GM18507 (cell line): ENCODE data around the gene DBNDD1.
"Not testable (repeated sequence)": the region's sequence is repeated elsewhere in the genome, so short reads cannot be mapped to it uniquely, and the experiment has no call there.

Experiments
- DNase-seq: peaks from one replicate; pipeline ENCODE4 v3.0.0; 2011; ENCODE audit warnings: low read depth; ENCODE audit not compliant: insufficient read length; ENCODE audit errors: extremely low spot score
- FAIRE-seq: peaks from 2 replicates; lab custom pipeline; 2011; peaks lifted over from hg19 to GRCh38; lab: Jason Lieb, UNC

DBNDD1 gene

DNA sequence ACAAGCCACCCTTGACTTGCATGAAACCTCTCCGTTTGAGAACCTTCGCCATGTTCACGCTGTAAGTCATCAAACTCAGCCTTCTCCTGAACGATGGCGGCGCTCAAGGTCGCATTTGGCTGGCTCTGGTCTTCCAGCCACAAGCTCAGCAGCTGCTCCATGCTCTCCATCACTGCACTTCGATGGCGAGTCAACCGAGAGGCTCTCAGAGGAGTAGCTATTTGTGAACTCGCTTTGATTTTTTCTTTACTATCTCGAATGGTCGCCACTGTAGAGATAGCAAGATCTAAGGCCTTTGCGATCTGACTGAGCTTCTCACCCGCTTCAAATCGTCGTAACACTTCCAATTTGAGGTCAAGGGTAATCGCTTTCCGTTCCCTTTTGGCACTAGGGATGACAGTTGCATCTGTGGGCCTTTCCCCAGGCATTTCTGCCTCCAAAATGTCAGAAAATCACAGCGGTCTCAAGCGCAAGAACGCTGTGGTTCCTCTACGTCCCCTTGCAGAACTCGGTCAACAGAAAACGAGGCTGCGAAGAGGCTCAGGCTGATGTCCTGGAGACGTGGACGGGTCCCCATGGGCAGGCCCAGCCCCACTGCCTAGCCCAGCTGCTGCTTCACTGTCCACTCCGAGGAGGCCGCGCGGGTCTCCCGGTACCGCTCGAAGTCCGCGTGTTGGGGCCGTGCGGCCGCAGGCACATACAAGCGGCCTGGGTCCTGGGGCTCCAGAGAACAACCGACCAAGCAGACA lies 47.6 kb downstream of the DBNDD1 start:
- no peak for FAIRE-seq
- DNase-seq = no peak

DNA sequence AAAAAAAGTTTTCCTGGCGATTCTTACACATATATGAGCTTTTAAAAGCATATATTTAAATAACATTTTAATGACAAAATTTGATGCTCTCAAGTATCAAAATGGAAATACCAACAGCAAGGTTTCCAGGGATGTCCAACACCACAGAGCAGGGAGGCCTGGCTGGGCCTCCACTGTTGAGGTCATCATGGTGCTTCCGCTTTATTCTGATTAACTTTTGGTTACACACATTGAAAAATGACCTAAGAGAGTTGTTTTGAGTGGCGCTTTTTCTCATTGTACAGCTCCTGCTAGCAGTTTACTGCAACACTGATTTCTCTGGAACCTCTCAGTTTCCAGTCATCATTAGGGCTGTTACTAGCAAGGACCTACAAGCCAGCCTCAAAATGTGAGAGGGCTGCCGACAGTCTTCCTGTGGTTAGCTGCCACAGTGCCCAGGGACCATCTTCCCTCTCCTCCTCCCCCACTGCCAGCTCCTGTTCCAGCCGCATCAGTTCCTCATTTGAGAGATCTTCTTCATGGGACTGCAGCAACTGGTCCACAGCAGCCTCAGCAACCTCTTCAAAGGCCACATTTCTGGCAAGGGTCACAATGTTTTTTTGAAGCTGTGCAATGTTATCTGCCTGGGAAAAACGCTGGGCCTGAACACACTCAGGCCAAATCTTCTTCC lies 49.4 kb downstream of the DBNDD1 start:
- no peak for DNase-seq

DNA sequence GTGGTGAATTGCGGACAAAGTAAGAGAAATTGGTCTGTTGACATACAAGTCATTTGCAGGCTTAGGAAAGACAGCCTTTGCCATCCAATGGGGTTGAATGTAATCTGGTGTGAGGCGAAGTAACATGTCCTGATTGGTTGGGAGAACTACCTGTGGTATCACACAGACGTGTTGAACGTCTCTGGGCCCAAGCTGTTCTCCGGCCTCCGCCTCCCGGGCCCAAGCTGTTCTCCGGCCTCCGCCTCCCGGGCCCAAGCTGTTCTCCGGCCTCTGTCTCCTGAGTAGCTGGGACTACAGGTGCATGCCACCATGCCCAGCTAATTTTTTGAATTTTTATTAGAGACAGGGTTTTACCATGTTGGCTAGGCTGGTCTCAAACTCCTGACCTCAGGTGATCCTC lies 51.2 kb downstream of the DBNDD1 start:
- DNase-seq, FAIRE-seq: not testable (repeated sequence)

More for the DNA sequence above, 49.4 kb downstream of the DBNDD1 start:
- no peak for FAIRE-seq

DNA sequence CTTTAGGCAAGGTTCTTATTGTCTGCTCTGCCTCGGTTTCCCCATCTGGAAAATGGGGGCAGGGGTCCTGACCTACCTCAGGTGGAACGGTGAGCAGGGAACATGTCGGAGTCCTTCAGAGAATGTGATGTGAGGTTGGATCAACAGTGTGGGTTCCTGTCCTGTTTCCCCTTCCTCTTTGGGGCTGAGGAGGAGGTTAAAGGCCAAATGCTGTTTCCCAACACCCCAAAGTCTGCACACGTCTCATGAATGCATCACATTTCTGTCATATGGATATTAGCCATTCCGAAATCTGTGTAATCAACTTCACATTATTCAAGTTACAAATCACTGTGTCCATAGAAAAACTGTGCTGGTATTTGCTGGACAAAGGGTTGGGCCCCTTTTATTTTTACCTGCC lies 51.8 kb downstream of the DBNDD1 start:
- FAIRE-seq, DNase-seq: not testable (repeated sequence)

DNA sequence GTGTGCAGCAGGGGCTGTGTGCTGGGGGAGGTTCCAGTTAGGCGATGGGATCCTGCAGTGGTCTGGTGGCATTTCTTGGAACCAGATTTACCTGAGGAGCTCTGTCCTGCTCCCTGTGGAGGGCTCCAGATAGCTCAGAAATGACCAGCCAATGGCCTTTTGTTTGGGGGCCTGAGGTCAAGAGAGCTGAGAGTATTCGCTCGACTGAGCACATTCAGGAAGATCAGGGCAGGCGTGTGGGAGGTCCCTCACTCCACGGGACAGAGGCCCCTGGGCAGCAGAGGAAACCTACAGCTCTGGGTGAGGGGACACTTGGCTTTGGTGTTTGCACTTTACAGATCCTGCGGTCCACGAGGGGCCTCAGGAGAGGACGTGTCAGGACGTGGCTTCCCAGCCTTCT lies 52.5 kb downstream of the DBNDD1 start:
- FAIRE-seq (no peak), DNase-seq (no peak)

DNA sequence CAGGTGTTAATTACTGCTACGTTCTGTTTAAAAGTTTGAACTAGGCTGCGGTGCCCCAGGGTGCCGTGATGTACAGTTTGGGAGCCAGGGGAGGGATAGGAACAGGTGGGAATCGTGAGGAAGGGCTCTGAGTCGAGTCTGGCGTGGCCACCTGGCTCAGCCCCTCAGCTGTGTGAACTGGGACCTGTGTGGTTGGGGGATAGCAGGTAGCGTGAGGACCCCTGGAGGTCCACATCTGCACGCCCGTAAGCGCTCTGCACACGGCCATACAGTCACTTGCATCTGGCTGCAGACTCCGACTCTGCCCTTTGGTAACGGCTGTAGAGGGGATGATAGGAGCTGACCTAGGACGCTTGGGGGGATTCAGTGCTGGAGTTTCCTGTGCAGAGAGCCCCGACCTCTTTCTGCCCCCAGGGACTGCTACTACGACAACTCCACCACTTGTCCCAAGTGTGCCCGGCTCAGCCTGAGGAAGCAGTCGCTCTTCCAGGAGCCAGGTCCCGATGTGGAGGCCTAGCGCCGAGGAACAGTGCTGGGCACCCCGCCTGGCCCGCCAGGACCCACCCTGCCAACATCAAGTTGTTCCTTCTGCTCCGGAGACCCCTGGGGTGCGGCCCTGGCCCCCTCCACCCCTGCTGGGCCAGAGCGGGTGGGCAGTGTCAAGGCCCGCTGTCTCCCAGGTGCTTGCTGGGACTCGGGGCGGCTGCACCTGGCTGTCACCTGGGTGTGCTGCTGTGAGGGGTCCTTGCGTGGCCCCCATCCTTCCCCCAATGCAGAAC lies 53.6 kb downstream of the DBNDD1 start:
- no peak for FAIRE-seq
- DNase-seq = no peak

DNA sequence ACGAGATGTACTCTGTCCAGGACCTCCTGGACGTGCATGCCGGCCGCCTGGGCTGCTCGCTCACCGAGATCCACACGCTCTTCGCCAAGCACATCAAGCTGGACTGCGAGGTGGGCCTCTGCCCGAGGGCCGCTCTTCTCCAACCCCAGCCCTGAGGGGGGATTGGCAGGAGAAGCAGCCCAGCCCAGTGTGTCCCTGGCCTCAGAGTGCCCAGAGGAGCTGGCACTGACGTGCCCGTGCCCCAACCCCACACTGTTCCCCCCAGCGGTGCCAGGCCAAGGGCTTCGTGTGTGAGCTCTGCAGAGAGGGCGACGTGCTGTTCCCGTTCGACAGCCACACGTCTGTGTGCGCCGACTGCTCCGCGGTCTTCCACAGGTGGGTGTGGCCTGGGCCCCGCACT lies 55.1 kb downstream of the DBNDD1 start:
- FAIRE-seq (no peak), DNase-seq (no peak)

DNA sequence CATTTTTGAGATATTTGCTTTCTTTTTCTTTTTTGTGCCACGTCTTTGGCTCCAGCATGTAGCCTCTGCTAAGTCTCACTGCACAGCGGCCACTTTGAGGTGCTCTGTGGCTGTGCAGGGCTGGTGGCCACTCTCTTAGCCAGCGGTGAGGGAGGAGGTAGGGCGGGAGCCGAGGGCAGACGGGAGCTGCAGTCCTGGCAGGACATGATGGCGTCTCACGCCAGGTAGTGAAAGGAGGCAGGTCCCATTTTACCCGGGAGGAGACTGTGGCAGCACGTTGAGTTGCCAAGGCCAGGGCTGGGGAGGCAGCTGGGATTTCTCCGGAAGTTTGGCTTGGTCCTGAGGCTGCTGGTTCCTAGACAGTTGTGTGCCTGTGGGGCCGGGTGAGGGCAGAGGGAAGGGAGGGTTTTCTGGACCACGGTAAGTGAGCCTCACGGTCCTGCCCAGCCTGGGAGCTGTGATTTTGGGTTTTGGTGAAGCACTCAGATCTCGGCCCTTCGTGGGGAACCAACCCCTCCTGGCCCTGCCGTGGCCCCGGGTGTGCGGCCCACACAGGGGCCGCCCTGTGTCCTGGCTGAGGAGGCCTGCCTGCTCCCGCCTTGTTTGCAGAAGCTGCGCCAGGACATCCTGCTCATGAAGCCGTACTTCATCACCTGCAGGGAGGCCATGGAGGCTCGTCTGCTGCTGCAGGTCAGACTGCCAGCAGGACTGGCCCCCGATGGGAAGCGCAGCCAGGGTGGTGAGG lies 56.3 kb downstream of the DBNDD1 start:
- FAIRE-seq = no peak
- DNase-seq = no peak

DNA sequence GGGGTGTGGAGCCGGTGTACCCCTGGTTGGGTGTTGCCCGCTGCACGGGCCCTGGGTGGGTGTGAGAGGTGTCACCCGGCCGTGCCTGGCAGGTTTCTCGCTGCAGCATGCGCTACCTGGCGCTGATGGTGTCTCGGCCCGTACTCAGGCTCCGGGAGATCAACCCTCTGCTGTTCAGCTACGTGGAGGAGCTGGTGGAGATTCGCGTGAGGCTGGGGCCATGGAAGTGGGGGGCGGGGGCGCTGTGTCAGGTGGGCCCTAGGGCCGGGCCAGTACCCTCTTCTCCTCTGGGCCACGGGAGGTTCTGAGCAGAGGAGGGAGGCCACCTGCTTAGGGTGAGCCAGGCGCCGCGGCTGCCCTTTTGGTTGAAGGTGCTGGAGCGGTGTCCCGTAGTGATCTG lies 57.3 kb downstream of the DBNDD1 start:
- FAIRE-seq = no peak
- DNase-seq = no peak

DNA sequence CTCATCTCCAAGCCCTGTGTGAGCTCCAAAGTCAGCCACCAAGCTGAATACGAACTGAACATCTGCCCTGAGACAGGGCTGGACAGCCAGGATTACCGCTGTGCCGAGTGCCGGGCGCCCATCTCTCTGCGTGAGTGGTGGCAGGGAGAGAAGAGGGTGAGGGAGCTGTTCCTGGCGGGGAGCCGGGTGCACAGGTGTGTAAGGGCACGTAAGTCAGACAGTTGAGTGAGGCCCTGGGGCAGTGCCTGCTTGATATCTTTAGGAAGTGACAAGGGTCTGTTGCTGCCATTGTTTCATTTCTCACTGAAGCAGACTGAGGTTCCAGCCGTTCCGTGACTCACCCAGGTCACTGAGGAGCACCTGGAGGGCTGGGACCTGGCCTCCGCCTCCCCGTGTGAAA lies 58.3 kb downstream of the DBNDD1 start:
- FAIRE-seq = no peak
- no peak for DNase-seq

DNA sequence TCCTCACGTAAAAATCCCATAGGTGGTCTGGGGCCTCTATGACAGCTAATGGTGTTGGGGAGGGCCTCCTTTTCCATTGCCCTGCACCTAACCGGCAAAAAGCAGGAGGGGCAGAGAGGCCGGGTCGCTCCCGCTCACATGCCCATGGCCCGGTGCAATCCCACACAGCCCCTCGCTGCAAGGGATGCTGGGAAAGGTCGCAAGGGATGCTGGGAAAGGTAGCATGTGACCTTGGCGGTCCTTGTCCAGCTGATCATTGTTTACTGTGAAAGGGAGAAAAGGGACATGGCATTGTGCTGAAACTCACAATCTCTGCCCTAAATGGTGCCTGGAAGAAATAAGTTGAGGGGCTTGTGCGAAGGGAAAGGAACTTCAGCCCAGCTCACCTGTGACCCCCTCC lies 60.7 kb downstream of the DBNDD1 start:
- no peak for FAIRE-seq

DNA sequence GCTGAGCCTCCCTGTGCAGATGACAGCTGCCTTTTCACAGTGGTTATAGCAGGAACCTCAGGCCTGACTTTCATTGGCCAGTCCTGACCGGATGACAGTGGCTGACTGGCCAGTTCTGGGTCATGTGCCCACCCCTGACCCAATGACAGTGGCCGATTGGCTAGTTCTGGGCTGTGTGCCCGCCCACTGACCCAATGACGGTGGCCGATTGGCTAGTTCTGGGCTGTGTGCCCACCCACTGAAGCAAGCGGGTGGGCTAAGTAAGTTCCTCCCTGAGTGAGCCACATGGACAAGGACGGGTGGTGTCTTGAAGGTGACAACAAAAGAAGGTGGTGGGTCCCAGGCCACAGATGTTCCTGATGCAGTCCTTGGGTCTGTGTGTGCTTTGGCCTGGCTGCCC lies 61.2 kb downstream of the DBNDD1 start:
- no peak for FAIRE-seq
- DNase-seq = no peak

More for the DNA sequence above, 60.7 kb downstream of the DBNDD1 start:
- no peak for DNase-seq

DNA sequence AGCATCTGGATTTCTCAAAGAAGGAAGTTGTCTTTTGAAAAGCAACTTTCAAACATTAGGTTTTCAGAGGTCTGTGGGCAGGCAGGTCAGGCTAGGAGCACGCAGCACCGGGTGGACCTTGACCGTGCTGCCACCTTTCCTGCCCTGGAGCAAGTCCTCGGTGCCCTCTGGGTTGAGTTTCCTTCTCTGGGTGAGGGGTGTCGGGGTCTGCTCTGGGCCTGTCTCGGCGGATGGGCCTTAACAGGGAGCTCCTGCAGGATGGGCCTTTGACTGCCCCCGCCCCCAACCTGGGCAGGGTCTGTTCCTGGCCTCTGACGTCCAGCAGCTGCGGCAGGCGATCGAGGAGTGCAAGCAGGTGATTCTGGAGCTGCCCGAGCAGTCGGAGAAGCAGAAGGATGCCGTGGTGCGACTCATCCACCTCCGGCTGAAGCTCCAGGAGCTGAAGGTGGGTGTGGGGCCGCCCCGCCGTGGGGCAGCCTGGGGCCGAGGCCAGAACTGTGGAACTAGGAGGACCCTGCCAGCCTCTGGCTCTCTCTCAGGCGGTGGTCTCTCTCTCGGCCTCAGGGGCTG lies 62.0 kb downstream of the DBNDD1 start:
- no peak for FAIRE-seq
- DNase-seq = no peak

DNA sequence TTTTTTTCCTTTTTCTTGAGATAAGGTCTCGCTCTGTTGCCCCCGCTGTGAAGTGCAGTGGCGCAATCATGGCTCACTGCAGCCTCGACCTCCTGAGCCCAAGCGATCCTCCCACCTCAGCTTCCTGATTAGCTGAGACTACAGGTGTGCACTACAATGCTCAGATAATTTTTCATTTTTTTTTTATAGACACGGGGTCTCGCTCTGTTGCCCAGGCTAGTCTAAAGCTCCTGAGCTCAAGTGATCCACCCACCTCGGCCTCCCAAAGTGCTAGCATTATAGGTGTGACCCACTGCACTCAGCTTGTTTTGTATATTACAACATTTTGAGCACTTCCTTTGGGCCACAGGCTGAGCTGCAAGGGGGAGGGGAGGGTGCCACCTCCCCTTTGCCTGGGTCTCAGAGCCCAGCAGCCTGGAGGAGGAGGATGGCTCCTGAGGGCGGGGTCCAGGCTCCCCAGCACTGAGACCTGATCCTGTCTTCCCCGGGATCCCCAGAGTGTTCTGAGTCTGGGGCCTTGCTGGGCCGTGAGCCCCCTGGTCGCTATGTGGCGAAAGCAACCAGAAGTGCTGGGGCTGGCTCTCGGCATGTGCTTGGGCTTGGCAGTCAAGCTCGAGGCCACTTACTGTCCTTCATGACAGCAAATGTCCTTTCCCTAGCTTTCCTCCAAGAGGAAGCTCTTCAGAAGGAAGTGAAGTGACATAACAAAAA lies 62.6 kb downstream of the DBNDD1 start:
- FAIRE-seq (no peak), DNase-seq (no peak)

DNA sequence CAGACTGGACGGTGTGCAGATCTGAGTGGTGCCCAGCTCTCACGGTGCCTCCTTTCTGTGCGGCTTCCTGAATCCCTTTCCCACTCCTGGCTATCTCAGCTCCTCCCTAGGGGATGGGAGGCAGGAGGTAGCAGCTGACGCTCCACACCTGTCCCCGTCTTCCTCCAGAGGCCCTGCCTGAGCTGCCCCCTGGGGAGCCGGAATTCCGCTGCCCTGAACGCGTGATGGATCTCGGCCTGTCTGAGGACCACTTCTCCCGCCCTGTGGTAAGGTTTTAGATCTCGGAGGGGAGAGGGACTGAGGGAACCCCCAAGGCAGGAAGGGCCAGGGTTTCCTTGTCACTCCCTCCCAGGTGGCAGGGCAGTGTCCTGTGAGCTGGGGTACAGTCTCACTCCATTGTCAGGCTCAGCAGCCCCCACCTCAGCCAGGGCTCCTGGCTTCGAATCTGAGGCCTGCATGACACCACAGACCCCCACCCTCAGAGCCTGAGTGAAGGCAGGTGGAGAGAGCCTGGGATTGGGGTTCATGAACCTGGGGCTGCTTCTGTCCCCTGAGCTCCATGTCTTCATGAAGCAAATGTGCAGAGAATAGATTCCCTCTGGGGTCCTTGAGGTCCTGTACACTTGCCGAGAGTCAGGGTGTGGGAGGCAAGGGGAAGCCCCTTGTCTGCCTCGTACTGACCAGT lies 64.1 kb downstream of the DBNDD1 start:
- no peak for DNase-seq
- FAIRE-seq = no peak
